HepG2 (cell line): Measurements from ENCODE around the gene PIAS3. TPM values are rescaled to one million over a fixed set of nuclear protein-coding genes. Genes with fewer than 3 reads are reported as not detected.
A peak's percentile ranks its signal among the peaks of the same experiment; 100 is the strongest.

Experiments used
- ASH2L ChIP-seq: fragments of 300-600, 200-600 bp; sonication (generic); IDR thresholded peaks from 2 replicates; pipeline ENCODE4 v1.7.0; 2017; ENCODE audit warnings: low read depth, mild to moderate bottlenecking, moderate library complexity, mixed read lengths, low read length; ENCODE audit not compliant: insufficient read length
- CCAR2 ChIP-seq: fragments of 200-400 bp; formaldehyde crosslinking; optimal IDR thresholded peaks from 2 replicates; pipeline ENCODE3; 2018; ENCODE audit warnings: low read depth, mild to moderate bottlenecking, low read length, moderate library complexity
- DRAP1 ChIP-seq: IDR thresholded peaks from 2 replicates; pipeline ENCODE4 v1.6.1; 2016; ENCODE audit warnings: missing genetic modification reagents, missing compliant biosample characterization
- HNF4A ChIP-seq: sonication (generic); formaldehyde crosslinking; IDR thresholded peaks from 2 replicates; pipeline ENCODE4 v1.4.0; 2020; ENCODE audit warnings: missing genetic modification reagents
- HNRNPUL1 ChIP-seq: fragments of 200-400 bp; formaldehyde crosslinking; IDR thresholded peaks from 2 replicates; pipeline ENCODE4 v1.6.1; 2017; ENCODE audit warnings: low read depth, mild to moderate bottlenecking, low read length, moderate library complexity
- NR1H2 ChIP-seq: sonication (generic); formaldehyde crosslinking; IDR thresholded peaks from 2 replicates; pipeline ENCODE4 v1.8.1; 2022; ENCODE audit warnings: low read depth, missing genetic modification reagents, borderline replicate concordance
- RFX5 ChIP-seq: IDR thresholded peaks from 2 replicates; pipeline ENCODE4 v1.6.1; 2011; ENCODE audit warnings: low read depth, low read length, improper control_type of control experiment
- RORA ChIP-seq: sonication (generic); formaldehyde crosslinking; IDR thresholded peaks from 2 replicates; pipeline ENCODE4 v1.5.0; 2020; ENCODE audit warnings: mild to moderate bottlenecking, missing genetic modification reagents, moderate library complexity
- SSRP1 ChIP-seq: IDR thresholded peaks from 2 replicates; pipeline ENCODE4 v1.6.1; 2016; ENCODE audit warnings: control low read depth
- THAP11 ChIP-seq: IDR thresholded peaks from 2 replicates; pipeline ENCODE4 v1.6.1; 2016; ENCODE audit warnings: missing biosample characterization, missing genetic modification reagents
- ZBTB21 ChIP-seq: sonication (generic); formaldehyde crosslinking; IDR thresholded peaks from 2 replicates; pipeline ENCODE4 v1.4.0; 2020; ENCODE audit warnings: missing genetic modification reagents
- ZFP62 ChIP-seq: sonication (generic); formaldehyde crosslinking; IDR thresholded peaks from 2 replicates; pipeline ENCODE4 v1.4.0; 2020; ENCODE audit warnings: missing genetic modification reagents
- ZFP91 ChIP-seq: sonication (generic); formaldehyde crosslinking; IDR thresholded peaks from 2 replicates; pipeline ENCODE4 v1.9.0; 2022; ENCODE audit warnings: missing genetic modification reagents, mild to moderate bottlenecking, borderline replicate concordance
- ZFX ChIP-seq: sonication (generic); formaldehyde crosslinking; IDR thresholded peaks from 2 replicates; pipeline ENCODE4 v1.4.0; 2020; ENCODE audit warnings: mild to moderate bottlenecking, low read depth, missing genetic modification reagents, moderate library complexity
- ZNF121 ChIP-seq: sonication (generic); formaldehyde crosslinking; IDR thresholded peaks from 2 replicates; pipeline ENCODE4 v1.5.0; 2020; ENCODE audit warnings: mild to moderate bottlenecking, missing genetic modification reagents
- ZNF331 ChIP-seq: sonication (generic); formaldehyde crosslinking; IDR thresholded peaks from 2 replicates; pipeline ENCODE4 v1.4.0; 2020; ENCODE audit warnings: missing genetic modification reagents
- ZNF576 ChIP-seq: sonication (generic); formaldehyde crosslinking; IDR thresholded peaks from 2 replicates; pipeline ENCODE4 v1.4.0; 2020; ENCODE audit warnings: mild to moderate bottlenecking, missing genetic modification reagents
- ZNF747 ChIP-seq: sonication (generic); formaldehyde crosslinking; IDR thresholded peaks from 2 replicates; pipeline ENCODE4 v1.8.1; 2023; ENCODE audit warnings: missing genetic modification reagents, mild to moderate bottlenecking, borderline replicate concordance
- ZNF781 ChIP-seq: sonication (generic); formaldehyde crosslinking; IDR thresholded peaks from 2 replicates; pipeline ENCODE4 v1.5.1; 2020; ENCODE audit warnings: borderline replicate concordance, mild to moderate bottlenecking, missing genetic modification reagents; ENCODE audit errors: not compliant biosample characterization
- ZNF788 ChIP-seq: sonication (generic); formaldehyde crosslinking; IDR thresholded peaks from 2 replicates; pipeline ENCODE4 v1.5.0; 2020; ENCODE audit warnings: mild to moderate bottlenecking, missing genetic modification reagents, borderline replicate concordance
- polyA plus RNA-seq, 8 experiments: library from polyadenylated mRNA; depleted of rRNA in 3 of 8; stranded (reverse) in 7 of 8; unstranded in 1 of 8; fragments of >200 nt; fragmentation: Illumina TruSeq in 4 of 8; extraction: Trizol in 4 of 8; gene quantifications; 2 replicates each; pipeline versions ENCODE4 v1.2.1 to v1.2.3, GENCODE V29; 2011 to 2016; ENCODE audit warnings: low read depth in 4 of 8, missing spikeins in 1 of 8, mixed read lengths in 1 of 8; ENCODE audit not compliant: insufficient read depth in 1 of 8
- total RNA-seq, 5 experiments: library from RNA; depleted of rRNA; stranded (reverse); fragments of >200 nt; fragmentation: Illumina TruSeq; extraction: Trizol; gene quantifications; 2 replicates each; pipeline ENCODE4 v1.2.3, GENCODE V29; 2016; ENCODE audit warnings: low read depth in 1 of 5
- TF ChIP-seq, protein P1 (sequence below): sonication (generic); formaldehyde crosslinking; IDR thresholded peaks from 2 replicates; pipeline ENCODE4 v1.4.0; 2020; ENCODE audit warnings: missing genetic modification reagents
- TF ChIP-seq, protein P2 (sequence below): sonication (generic); formaldehyde crosslinking; IDR thresholded peaks from 2 replicates; pipeline ENCODE4 v1.9.0; 2021; ENCODE audit warnings: missing genetic modification reagents, borderline replicate concordance

PIAS3 gene
- total and polyA plus RNA-seq, 2 of the 13 experiments (the other 11 are each of a cell fraction or from before 2014, with no cell fraction given): 3.7 to 8.0 TPM

- TF ChIP-seq ZNF121 (CRISPR knock-in tag): no peak
- TF ChIP-seq CCAR2: no peak
- no peak for TF ChIP-seq NR1H2 (CRISPR knock-in tag)
- peak; percentile 78 for TF ChIP-seq ZNF331 (CRISPR knock-in tag)
- TF ChIP-seq THAP11 (CRISPR knock-in tag): peak; percentile 66
- TF ChIP-seq ZNF781 (CRISPR knock-in tag): peak; percentile 20
- no peak for TF ChIP-seq ZBTB21 (CRISPR knock-in tag)
- TF ChIP-seq ZNF576: no peak
- peak; percentile 79; the same call in 1 of the 2 replicates for TF ChIP-seq ZFP91
- TF ChIP-seq ZNF788 (CRISPR knock-in tag): peak; percentile 66; the same call in 1 of the 2 replicates
- no peak for TF ChIP-seq HNRNPUL1
- TF ChIP-seq HNF4A (CRISPR knock-in tag): peak; percentile 51
- 0 out of 2 replicates have a peak, but pooled peaks have one; percentile 7 for TF ChIP-seq RFX5
- TF ChIP-seq SSRP1 (CRISPR knock-in tag): no peak
- peak; percentile 45 for TF ChIP-seq ASH2L
- TF ChIP-seq, protein P1, sequence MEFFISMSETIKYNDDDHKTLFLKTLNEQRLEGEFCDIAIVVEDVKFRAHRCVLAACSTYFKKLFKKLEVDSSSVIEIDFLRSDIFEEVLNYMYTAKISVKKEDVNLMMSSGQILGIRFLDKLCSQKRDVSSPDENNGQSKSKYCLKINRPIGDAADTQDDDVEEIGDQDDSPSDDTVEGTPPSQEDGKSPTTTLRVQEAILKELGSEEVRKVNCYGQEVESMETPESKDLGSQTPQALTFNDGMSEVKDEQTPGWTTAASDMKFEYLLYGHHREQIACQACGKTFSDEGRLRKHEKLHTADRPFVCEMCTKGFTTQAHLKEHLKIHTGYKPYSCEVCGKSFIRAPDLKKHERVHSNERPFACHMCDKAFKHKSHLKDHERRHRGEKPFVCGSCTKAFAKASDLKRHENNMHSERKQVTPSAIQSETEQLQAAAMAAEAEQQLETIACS (CRISPR knock-in tag): 0 out of 2 replicates have a peak, but pooled peaks have one; percentile 25
- no peak for TF ChIP-seq ZNF747 (CRISPR knock-in tag)
- TF ChIP-seq, protein P2, sequence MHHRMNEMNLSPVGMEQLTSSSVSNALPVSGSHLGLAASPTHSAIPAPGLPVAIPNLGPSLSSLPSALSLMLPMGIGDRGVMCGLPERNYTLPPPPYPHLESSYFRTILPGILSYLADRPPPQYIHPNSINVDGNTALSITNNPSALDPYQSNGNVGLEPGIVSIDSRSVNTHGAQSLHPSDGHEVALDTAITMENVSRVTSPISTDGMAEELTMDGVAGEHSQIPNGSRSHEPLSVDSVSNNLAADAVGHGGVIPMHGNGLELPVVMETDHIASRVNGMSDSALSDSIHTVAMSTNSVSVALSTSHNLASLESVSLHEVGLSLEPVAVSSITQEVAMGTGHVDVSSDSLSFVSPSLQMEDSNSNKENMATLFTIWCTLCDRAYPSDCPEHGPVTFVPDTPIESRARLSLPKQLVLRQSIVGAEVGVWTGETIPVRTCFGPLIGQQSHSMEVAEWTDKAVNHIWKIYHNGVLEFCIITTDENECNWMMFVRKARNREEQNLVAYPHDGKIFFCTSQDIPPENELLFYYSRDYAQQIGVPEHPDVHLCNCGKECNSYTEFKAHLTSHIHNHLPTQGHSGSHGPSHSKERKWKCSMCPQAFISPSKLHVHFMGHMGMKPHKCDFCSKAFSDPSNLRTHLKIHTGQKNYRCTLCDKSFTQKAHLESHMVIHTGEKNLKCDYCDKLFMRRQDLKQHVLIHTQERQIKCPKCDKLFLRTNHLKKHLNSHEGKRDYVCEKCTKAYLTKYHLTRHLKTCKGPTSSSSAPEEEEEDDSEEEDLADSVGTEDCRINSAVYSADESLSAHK: no peak
- no peak for TF ChIP-seq RORA (CRISPR knock-in tag)
- TF ChIP-seq ZFP62: no peak
- TF ChIP-seq DRAP1 (CRISPR knock-in tag): peak; percentile 64; the same call in 1 of the 2 replicates
- TF ChIP-seq ZFX: no peak
Measured at GRCh38 chr1:145891587-145892485, 33.0 kb upstream of the PIAS3 start (continued).
